K562 (cell line): ENCODE measurements around the gene KRT83. TPM values are rescaled to one million over a fixed set of nuclear protein-coding genes. Genes with fewer than 3 reads are reported as not detected.

Source experiments
- ATAC-seq: fragments of 200-7000 bp; cut with Tn5 transposase; 3 replicates; pipeline ENCODE4 v1.9.1; 2020; ENCODE audit warnings: moderate library complexity
- BruUV-seq: library from RNA; stranded (reverse); fragments of 400-500 nt; replicated peaks from 2 replicates; lab custom pipeline; 2021; lab: Mats Ljungman, UMichigan
- CTCF ChIA-PET: fragments of 300-600 bp; formaldehyde crosslinking; extraction: SDS; loops from one replicate; lab custom pipeline; 2021; ENCODE audit warnings: low intra/inter-chr PET ratio; lab: Yijun Ruan, JAX
- POLR2A ChIA-PET: fragments of 300-600, 350-650 bp; sonication (Branson Sonifier 250); formaldehyde crosslinking; extraction: SDS; loops from one replicate; lab custom pipeline; 2021; ENCODE audit warnings: antibody characterized with exemption, inconsistent platforms; lab: Yijun Ruan, JAX
- DNase-seq, 4 experiments: peaks; one replicate each; pipeline versions ENCODE4 v3.0.0 to v3.0.0-alpha.2; 2011 to 2018; ENCODE audit warnings: low spot score in 3 of 4, mixed read lengths in 3 of 4; ENCODE audit errors: extremely low read depth in 1 of 4
- FAIRE-seq: peaks from 2 replicates; lab custom pipeline; 2011; peaks lifted over from hg19 to GRCh38; lab: Jason Lieb, UNC
- H2AFZ ChIP-seq: 2 replicates; pipeline ENCODE4 v1.6.0; 2011; ENCODE audit warnings: low read depth, low read length, control low read depth, inconsistent platforms
- H3K27ac ChIP-seq: fragments of 200-600 bp; 3 replicates; pipeline ENCODE4 v1.8.0; 2011; ENCODE audit warnings: low read depth, mild to moderate bottlenecking, control low read depth, inconsistent platforms, low read length, moderate library complexity, mixed read lengths; ENCODE audit errors: extremely low read depth
- H3K27me3 ChIP-seq, 2 experiments: fragments of 300-600 bp in 1 of 2; 2 replicates in 1 of 2; 3 replicates in 1 of 2; pipeline versions ENCODE4 v1.6.0 to v1.8.0; 2011; ENCODE audit warnings: inconsistent platforms in 2 of 2, low read length in 2 of 2, mild to moderate bottlenecking in 1 of 2, mixed read lengths in 1 of 2, moderate library complexity in 1 of 2; ENCODE audit not compliant: control insufficient read depth in 2 of 2, insufficient read depth in 2 of 2
- H3K36me3 ChIP-seq: fragments of 300-600 bp; 3 replicates; pipeline ENCODE4 v1.8.0; 2011; ENCODE audit warnings: mild to moderate bottlenecking, low read length, inconsistent platforms; ENCODE audit not compliant: control insufficient read depth, insufficient read depth
- H3K4me1 ChIP-seq, 2 experiments: fragments of 200-600 bp in 1 of 2; replicated peaks in 1 of 2; 2 replicates in 1 of 2; 3 replicates in 1 of 2; pipeline versions ENCODE4 v1.5.1 to v1.8.0; 2011; ENCODE audit warnings: inconsistent platforms in 2 of 2, low read length in 2 of 2, mild to moderate bottlenecking in 1 of 2, mixed read lengths in 1 of 2, moderate library complexity in 1 of 2; ENCODE audit not compliant: control insufficient read depth in 2 of 2, insufficient read depth in 2 of 2
- H3K4me2 ChIP-seq: 2 replicates; pipeline ENCODE4 v1.6.1; 2011; ENCODE audit warnings: low read length, control low read depth, inconsistent platforms, mixed read lengths; ENCODE audit not compliant: insufficient read depth
- H3K4me3 ChIP-seq: fragments of 200-600 bp; sonication (generic), shearing (Covaris generic); 2 replicates; pipeline ENCODE4 v1.5.1; 2016; ENCODE audit warnings: control low read depth, inconsistent platforms
- H3K79me2 ChIP-seq: fragments of 200-600 bp; 3 replicates; pipeline ENCODE4 v1.8.0; 2011; ENCODE audit warnings: low read length, inconsistent platforms; ENCODE audit not compliant: control insufficient read depth, insufficient read depth
- H3K9ac ChIP-seq, 2 experiments: 2 replicates each; pipeline versions ENCODE4 v1.6.0 to v1.6.1; 2011; ENCODE audit warnings: low read depth in 2 of 2, low read length in 2 of 2, control low read depth in 1 of 2, inconsistent platforms in 1 of 2, mild to moderate bottlenecking in 1 of 2, mixed read lengths in 1 of 2; ENCODE audit not compliant: insufficient read depth in 1 of 2
- H3K9me1 ChIP-seq: one replicate; pipeline ENCODE4 v1.6.0; 2011; ENCODE audit warnings: inconsistent platforms, mild to moderate bottlenecking, low read length, moderate library complexity; ENCODE audit not compliant: control insufficient read depth, insufficient read depth
- H3K9me3 ChIP-seq: replicated peaks from 2 replicates; pipeline ENCODE4 v1.5.1; 2011; ENCODE audit warnings: low read depth, low read length, inconsistent platforms; ENCODE audit not compliant: control insufficient read depth, insufficient read depth
- H4K20me1 ChIP-seq: replicated peaks from 2 replicates; pipeline ENCODE4 v1.6.1; 2011; ENCODE audit warnings: low read length, inconsistent platforms, mixed read lengths; ENCODE audit not compliant: control insufficient read depth, insufficient read depth
- RBFOX2 ChIP-seq: fragments of 200-400 bp; formaldehyde crosslinking; IDR thresholded peaks from 2 replicates; pipeline ENCODE4 v1.6.1; 2017; ENCODE audit warnings: low read depth, mild to moderate bottlenecking, low read length, moderate library complexity
- YBX1 ChIP-seq: fragments of 450-650 bp; IDR thresholded peaks from 2 replicates; pipeline ENCODE4 v1.7.1; 2016; ENCODE audit warnings: mild to moderate bottlenecking
- WGBS: fragments of 100-300 bp; shearing (Covaris generic); methylation state at CpG from one replicate; pipeline ENCODE4 v1.1.6; 2016; ENCODE audit warnings: low coverage, mixed read lengths; ENCODE audit not compliant: insufficient coverage; ENCODE audit errors: missing lambda C conversion rate; 5-methylcytosine and 5-hydroxymethylcytosine counted together
- in situ Hi-C: fragments of 300-500 bp; cut with MboI; formaldehyde crosslinking; loops from 4 replicates; pipeline ENCODE4 v1.15.0; 2018; ENCODE audit warnings: inconsistent platforms, mixed read lengths
- intact Hi-C: fragments of 100-400 bp; cut with micrococcal nuclease; formaldehyde crosslinking; loops from 2 replicates; pipeline ENCODE4 v1.14.2; 2022
- polyA plus RNA-seq, 8 experiments: library from polyadenylated mRNA; depleted of rRNA in 4 of 8; stranded (reverse) in 5 of 8; unstranded in 3 of 8; fragments of >200 nt; fragmentation: Nextera tagmentation in 2 of 8; fragmentation: Illumina TruSeq in 1 of 8; extraction: Ambion mirVana in 2 of 8; extraction: Trizol in 1 of 8; gene quantifications; 2 replicates each; pipeline versions ENCODE4 v1.2.1 to v1.2.3, GENCODE V29; 2011 to 2014; ENCODE audit warnings: inconsistent platforms in 1 of 8, missing spikeins in 1 of 8
- total RNA-seq, 7 experiments: library from RNA; depleted of rRNA in 6 of 7; stranded (reverse); fragments of >200 nt in 6 of 7; fragmentation: Illumina TruSeq in 2 of 7; extraction: Trizol in 2 of 7; gene quantifications; 2 replicates each; pipeline versions ENCODE4 v1.2.1 to v1.2.3, GENCODE V29; 2011 to 2021; ENCODE audit warnings: low replicate concordance in 1 of 7
- TF ChIP-seq, protein P1 (sequence below), 2 experiments: IDR thresholded peaks; 2 replicates each; pipeline ENCODE4 v1.6.1; 2011; ENCODE audit warnings: borderline replicate concordance in 1 of 2, control low read depth in 1 of 2, low read depth in 1 of 2, low read length in 1 of 2, mild to moderate bottlenecking in 1 of 2, mixed read lengths in 1 of 2, moderate library complexity in 1 of 2; ENCODE audit not compliant: insufficient read depth in 1 of 2, insufficient read length in 1 of 2, poor library complexity in 1 of 2, severe bottlenecking in 1 of 2; ENCODE audit errors: extremely low read depth in 1 of 2
- TF ChIP-seq, protein P2 (sequence below): IDR thresholded peaks from 2 replicates; pipeline ENCODE4 v1.6.1; 2014; ENCODE audit warnings: antibody characterized with exemption

KRT83 gene
- total and polyA plus RNA-seq, 9 of the 15 experiments (the other 6 are each of a cell fraction or from before 2014, with no cell fraction given), result not detected

DNA sequence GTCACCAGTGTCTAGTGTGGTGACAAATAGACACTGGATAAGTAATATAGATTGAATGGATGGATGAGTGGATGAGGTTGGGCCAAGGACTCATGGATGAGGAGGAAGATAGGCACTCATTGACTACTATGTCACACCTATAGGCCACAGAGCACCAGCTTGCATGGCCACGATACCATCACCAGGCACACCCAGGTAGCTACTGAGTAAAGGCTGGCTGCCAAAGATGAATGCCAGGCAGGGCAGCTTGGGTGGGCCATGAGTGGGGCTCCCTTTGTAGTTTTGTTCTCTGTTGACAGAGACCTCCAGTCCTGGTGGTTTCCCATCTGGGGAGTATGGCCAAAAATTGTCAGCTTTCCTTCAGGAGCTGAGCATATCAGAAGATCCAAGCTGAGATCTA, 11.2 kb upstream of the KRT83 start:
- CTCF ChIA-PET, result no interaction called here

More for the DNA sequence above, 11.2 kb upstream of the KRT83 start:
- H3K36me3 ChIP-seq, result no peaks in the 10 kb centered on the region
- H3K9me3 ChIP-seq, result no peaks in the 10 kb centered on the region
- no peak overlapping the region for H3K4me2 ChIP-seq
- BruUV-seq, result no TSS peak
- in situ Hi-C loops, result no loop called here
- H3K79me2 ChIP-seq, result no peaks in the 10 kb centered on the region
- H2AFZ ChIP-seq, result no peak overlapping the region
- ATAC-seq (no peak), DNase-seq (no peak), FAIRE-seq (no peak)
- H3K9ac ChIP-seq, result no peak overlapping the region
- H4K20me1 ChIP-seq, result no peaks in the 10 kb centered on the region
- no peaks in the 10 kb centered on the region for H3K9me1 ChIP-seq
- no peak overlapping the region for H3K27ac ChIP-seq
- H3K4me3 ChIP-seq, result no peak overlapping the region
- 0% methylated on average over 1 of the region's 1 CpG for WGBS
- POLR2A ChIA-PET, result no interaction called here
- TF ChIP-seq, protein P1, sequence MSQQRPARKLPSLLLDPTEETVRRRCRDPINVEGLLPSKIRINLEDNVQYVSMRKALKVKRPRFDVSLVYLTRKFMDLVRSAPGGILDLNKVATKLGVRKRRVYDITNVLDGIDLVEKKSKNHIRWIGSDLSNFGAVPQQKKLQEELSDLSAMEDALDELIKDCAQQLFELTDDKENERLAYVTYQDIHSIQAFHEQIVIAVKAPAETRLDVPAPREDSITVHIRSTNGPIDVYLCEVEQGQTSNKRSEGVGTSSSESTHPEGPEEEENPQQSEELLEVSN (IDR thresholded peaks at IDR 0.05; ENCODE audit: borderline replicate concordance in 1 of 2, extremely low read depth in 1 of 2, insufficient read depth in 1 of 2, insufficient read length in 1 of 2, low read depth in 1 of 2, low read length in 1 of 2, poor library complexity in 1 of 2, severe bottlenecking in 1 of 2), result no peak
- TF ChIP-seq YBX1 (no peak), RBFOX2 (no peak)
- TF ChIP-seq, protein P2, sequence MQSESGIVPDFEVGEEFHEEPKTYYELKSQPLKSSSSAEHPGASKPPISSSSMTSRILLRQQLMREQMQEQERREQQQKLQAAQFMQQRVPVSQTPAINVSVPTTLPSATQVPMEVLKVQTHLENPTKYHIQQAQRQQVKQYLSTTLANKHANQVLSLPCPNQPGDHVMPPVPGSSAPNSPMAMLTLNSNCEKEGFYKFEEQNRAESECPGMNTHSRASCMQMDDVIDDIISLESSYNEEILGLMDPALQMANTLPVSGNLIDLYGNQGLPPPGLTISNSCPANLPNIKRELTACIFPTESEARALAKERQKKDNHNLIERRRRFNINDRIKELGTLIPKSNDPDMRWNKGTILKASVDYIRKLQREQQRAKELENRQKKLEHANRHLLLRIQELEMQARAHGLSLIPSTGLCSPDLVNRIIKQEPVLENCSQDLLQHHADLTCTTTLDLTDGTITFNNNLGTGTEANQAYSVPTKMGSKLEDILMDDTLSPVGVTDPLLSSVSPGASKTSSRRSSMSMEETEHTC, result no peak
- no peaks in the 10 kb centered on the region for H3K4me1 ChIP-seq
- H3K27me3 ChIP-seq, result peaks cover 0 to 10% of the 10 kb centered on the region in 2 experiments; a peak in 1 of 5 replicates
- intact Hi-C loops, result no loop called here
